H1 (cell line): ENCODE results near the gene UBQLN4. TPM values are rescaled to one million over a fixed set of nuclear protein-coding genes. Genes with fewer than 3 reads are reported as not detected.
A peak's percentile ranks its signal among the peaks of the same experiment; 100 is the strongest.

Experiments
- CTCF ChIA-PET: fragments of 300-600 bp; sonication (Branson Sonifier 250); formaldehyde crosslinking; loops from one replicate; lab custom pipeline; 2021; ENCODE audit not compliant: partially characterized antibody; lab: Charles Lee
- POLR2A ChIA-PET: fragments of 300-600 bp; sonication (Branson Sonifier 250); formaldehyde crosslinking; loops from one replicate; lab custom pipeline; 2021; ENCODE audit warnings: inconsistent platforms; ENCODE audit not compliant: partially characterized antibody; lab: Charles Lee
- DNase-seq, 2 experiments: peaks; one replicate each; pipeline versions ENCODE4 v3.0.0 to v3.0.0-alpha.2; 2010 to 2022; ENCODE audit warnings: low spot score in 2 of 2, low read depth in 1 of 2, mixed read lengths in 1 of 2
- FAIRE-seq: peaks from 2 replicates; lab custom pipeline; 2011; peaks lifted over from hg19 to GRCh38; lab: Jason Lieb, UNC
- H2AFZ ChIP-seq: 2 replicates; pipeline ENCODE4 v1.8.1; 2012; ENCODE audit warnings: low read length, inconsistent platforms
- H2AK5ac ChIP-seq: 2 replicates; pipeline ENCODE4 v1.6.1; 2013; ENCODE audit warnings: low read depth, low read length
- H2BK120ac ChIP-seq: replicated peaks from 2 replicates; pipeline ENCODE3; 2013; ENCODE audit warnings: low read depth, low read length, inconsistent platforms
- H2BK12ac ChIP-seq: 2 replicates; pipeline ENCODE4 v1.6.1; 2013; ENCODE audit warnings: low read depth, low read length
- H2BK15ac ChIP-seq: 2 replicates; pipeline ENCODE4 v1.6.1; 2013; ENCODE audit warnings: low read length
- H2BK20ac ChIP-seq: 2 replicates; pipeline ENCODE4 v1.6.1; 2013; ENCODE audit warnings: low read length
- H2BK5ac ChIP-seq: 2 replicates; pipeline ENCODE4 v1.6.1; 2013; ENCODE audit warnings: low read depth, low read length
- H3K14ac ChIP-seq: 2 replicates; pipeline ENCODE4 v1.6.1; 2013; ENCODE audit warnings: inconsistent platforms; ENCODE audit not compliant: insufficient read length
- H3K18ac ChIP-seq: 2 replicates; pipeline ENCODE4 v1.6.1; 2013; ENCODE audit warnings: low read length; ENCODE audit errors: extremely low read depth
- H3K23ac ChIP-seq: 2 replicates; pipeline ENCODE4 v1.6.1; 2013; ENCODE audit warnings: inconsistent platforms; ENCODE audit not compliant: insufficient read length
- H3K23me2 ChIP-seq: 2 replicates; pipeline ENCODE4 v1.6.1; 2013; ENCODE audit warnings: low read depth, low read length
- H3K27ac ChIP-seq: 2 replicates; pipeline ENCODE4 v1.6.1; 2011; ENCODE audit warnings: low read depth, low read length, inconsistent platforms
- H3K27me3 ChIP-seq, 4 experiments: replicated peaks in 1 of 4; 1 replicate in 1 of 4; 2 replicates in 3 of 4; pipeline versions ENCODE4 v1.6.1 to v1.8.1; 2011 to 2013; ENCODE audit warnings: low read length in 3 of 4, mild to moderate bottlenecking in 3 of 4, inconsistent platforms in 2 of 4, mixed read lengths in 2 of 4, moderate library complexity in 1 of 4; ENCODE audit not compliant: control insufficient read depth in 3 of 4, insufficient read depth in 3 of 4; ENCODE audit errors: extremely low read depth in 1 of 4
- H3K36me3 ChIP-seq, 4 experiments: 2 replicates each; pipeline versions ENCODE4 v1.6.1 to v1.8.1; 2011 to 2013; ENCODE audit warnings: mild to moderate bottlenecking in 4 of 4, low read length in 3 of 4, moderate library complexity in 2 of 4, control low read depth in 1 of 4, inconsistent platforms in 1 of 4; ENCODE audit not compliant: insufficient read depth in 4 of 4, control insufficient read depth in 2 of 4
- H3K4ac ChIP-seq: replicated peaks from 2 replicates; pipeline ENCODE3; 2013; ENCODE audit warnings: low read length, low read depth, mixed read lengths, inconsistent platforms; ENCODE audit not compliant: insufficient read length
- H3K4me1 ChIP-seq, 4 experiments: replicated peaks in 1 of 4; 1 replicate in 1 of 4; 2 replicates in 3 of 4; pipeline versions ENCODE4 v1.6.1 to v1.8.1; 2011 to 2013; ENCODE audit warnings: low read length in 3 of 4, inconsistent platforms in 2 of 4, mixed read lengths in 1 of 4; ENCODE audit not compliant: insufficient read depth in 4 of 4, control insufficient read depth in 3 of 4
- H3K4me2 ChIP-seq, 2 experiments: 2 replicates each; pipeline versions ENCODE4 v1.6.1 to v1.8.1; 2011 to 2013; ENCODE audit warnings: low read depth in 2 of 2, low read length in 2 of 2, control low read depth in 1 of 2, inconsistent platforms in 1 of 2, mild to moderate bottlenecking in 1 of 2; ENCODE audit not compliant: insufficient read depth in 1 of 2
- H3K4me3 ChIP-seq, 4 experiments: fragments of 200-600, 300-600 bp in 1 of 4; sonication (generic), shearing (Covaris generic), sonication (Bioruptor Twin) in 1 of 4; 2 replicates each; pipeline versions ENCODE4 v1.5.1 to v1.8.1; 2011 to 2016; ENCODE audit warnings: low read length in 4 of 4, low read depth in 3 of 4, control low read depth in 2 of 4, inconsistent platforms in 2 of 4, mild to moderate bottlenecking in 2 of 4, mixed read lengths in 1 of 4, moderate library complexity in 1 of 4; ENCODE audit not compliant: insufficient read depth in 2 of 4; ENCODE audit errors: extremely low read depth in 1 of 4
- H3K56ac ChIP-seq: replicated peaks from 2 replicates; pipeline ENCODE3; 2013; ENCODE audit warnings: low read depth, mild to moderate bottlenecking, mixed read lengths, low read length, inconsistent platforms; ENCODE audit not compliant: insufficient read length
- H3K79me1 ChIP-seq: 2 replicates; pipeline ENCODE4 v1.6.1; 2013; ENCODE audit warnings: low read depth, low read length, control low read depth
- H3K79me2 ChIP-seq, 2 experiments: 2 replicates each; pipeline versions ENCODE4 v1.6.1 to v1.8.1; 2012 to 2013; ENCODE audit warnings: low read length in 2 of 2, mild to moderate bottlenecking in 2 of 2, inconsistent platforms in 1 of 2; ENCODE audit not compliant: insufficient read depth in 2 of 2, control insufficient read depth in 1 of 2
- H3K9ac ChIP-seq, 4 experiments: replicated peaks in 1 of 4; 1 replicate in 1 of 4; 2 replicates in 3 of 4; pipeline versions ENCODE4 v1.6.1 to v1.8.1; 2011 to 2013; ENCODE audit warnings: low read depth in 3 of 4, low read length in 3 of 4, control low read depth in 2 of 4, mild to moderate bottlenecking in 2 of 4, moderate library complexity in 2 of 4, inconsistent platforms in 1 of 4; ENCODE audit errors: extremely low read depth in 1 of 4
- H3K9me3 ChIP-seq, 2 experiments: 2 replicates each; pipeline versions ENCODE4 v1.6.1 to v1.8.1; 2012 to 2013; ENCODE audit warnings: mild to moderate bottlenecking in 2 of 2, moderate library complexity in 2 of 2, control low read depth in 1 of 2, inconsistent platforms in 1 of 2, low read depth in 1 of 2, low read length in 1 of 2, mixed read lengths in 1 of 2; ENCODE audit not compliant: insufficient read depth in 2 of 2
- H4K20me1 ChIP-seq, 2 experiments: replicated peaks in 1 of 2; 2 replicates each; pipeline versions ENCODE3 to v1.8.1; 2011 to 2013; ENCODE audit warnings: inconsistent platforms in 2 of 2, low read length in 2 of 2, mild to moderate bottlenecking in 1 of 2; ENCODE audit not compliant: insufficient read depth in 2 of 2, control insufficient read depth in 1 of 2
- H4K5ac ChIP-seq: 2 replicates; pipeline ENCODE4 v1.6.1; 2013; ENCODE audit warnings: low read length, low read depth, mixed read lengths, inconsistent platforms; ENCODE audit not compliant: insufficient read length
- H4K8ac ChIP-seq: 2 replicates; pipeline ENCODE4 v1.8.0; 2013; ENCODE audit warnings: mild to moderate bottlenecking, moderate library complexity, low read length, inconsistent platforms; ENCODE audit not compliant: insufficient read depth; ENCODE audit errors: extremely low read depth
- H4K91ac ChIP-seq: replicated peaks from 2 replicates; pipeline ENCODE3; 2013; ENCODE audit warnings: low read length, mixed read lengths, inconsistent platforms; ENCODE audit not compliant: insufficient read length
- KDM1A ChIP-seq: fragments of 200-600, 300-600 bp; sonication (generic); IDR thresholded peaks from 2 replicates; pipeline ENCODE4 v1.7.1; 2016; ENCODE audit warnings: mild to moderate bottlenecking, low read length, borderline replicate concordance
- RFX5 ChIP-seq: IDR thresholded peaks from 2 replicates; pipeline ENCODE4 v1.6.1; 2011; ENCODE audit warnings: low read depth, low read length, improper control_type of control experiment, borderline replicate concordance
- RXRA ChIP-seq: IDR thresholded peaks from 2 replicates; pipeline ENCODE4 v1.6.1; 2011; ENCODE audit warnings: low read depth, mild to moderate bottlenecking, low read length, moderate library complexity; ENCODE audit not compliant: insufficient read depth
- WGBS, 2 experiments: shearing (Covaris generic) in 1 of 2; methylation state at CpG; one replicate each; pipeline versions ENCODE4 v1.1.6 to v1.1.7; 2013 to 2015; ENCODE audit warnings: low lambda C conversion rate in 2 of 2, mixed read lengths in 2 of 2, inconsistent platforms in 1 of 2, low coverage in 1 of 2, missing lambda C conversion rate in 1 of 2; ENCODE audit not compliant: insufficient replicate concordance in 2 of 2, insufficient coverage in 1 of 2, insufficient read length in 1 of 2; ENCODE audit errors: extremely low coverage in 1 of 2, missing lambda C conversion rate in 1 of 2; 5-methylcytosine and 5-hydroxymethylcytosine counted together
- polyA plus RNA-seq, 7 experiments: library from polyadenylated mRNA; depleted of rRNA in 3 of 7; stranded (reverse) in 5 of 7; unstranded in 2 of 7; fragments of >200 nt in 5 of 7; fragments of 200-250 nt in 2 of 7; gene quantifications; 1 replicate in 5 of 7; 2 replicates in 1 of 7; 4 replicates in 1 of 7; pipeline versions ENCODE4 v1.2.1 to v1.2.3, GENCODE V29; 2011 to 2013; ENCODE audit warnings: missing spikeins in 2 of 7, mixed read lengths in 2 of 7
- total RNA-seq: library from RNA; stranded (reverse); fragmentation: NEBNext Ultra II Directional; extraction: Animal tissue kit (Norgen Biotek cat#: 25700); gene quantifications from 2 replicates; pipeline ENCODE4 v1.2.1, GENCODE V29; 2021

Gene UBQLN4
- total and polyA plus RNA-seq, 2 of the 8 experiments (the other 6 are each of a cell fraction or from before 2014, with no cell fraction given): 37.7 to 52.0 TPM

DNA sequence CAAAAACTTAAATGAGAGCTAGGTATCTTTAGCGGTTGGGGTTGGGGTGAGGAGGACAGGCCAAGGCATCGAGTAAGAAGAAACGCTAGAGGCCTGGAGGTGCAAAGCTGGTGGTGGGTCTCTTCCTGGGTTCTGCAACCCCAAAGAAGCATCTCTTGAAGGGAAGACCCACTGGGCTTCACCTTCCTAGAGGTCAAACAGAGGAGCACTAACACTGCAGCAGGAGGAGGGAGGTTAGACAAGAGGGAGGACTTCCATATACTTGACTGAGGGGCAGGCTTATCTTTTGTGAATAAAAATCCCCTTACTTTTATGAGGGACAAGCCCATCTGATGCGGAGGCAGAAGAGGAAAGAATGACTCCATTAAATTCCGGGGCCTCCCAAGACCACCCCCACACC lies 26.2 kb upstream of the UBQLN4 start:
- no peak overlapping the region; a peak in 1 of 7 replicates for H3K9ac ChIP-seq
- peak overlapping the region; percentile 86 to 98 (median 94) for H3K4me3 ChIP-seq
- no peaks in the 10 kb centered on the region for H3K9me3 ChIP-seq
- H4K91ac ChIP-seq: no peak overlapping the region
- H3K36me3 ChIP-seq: peaks cover 3 to 26% (median 9%) of the 10 kb centered on the region in 4 experiments; a peak in 6 of 8 replicates
- POLR2A ChIA-PET: interaction anchor here (0.6 to 3.4 kb wide), 15 partner anchors 8 to 102 kb away, joined by 3 to 20 read pairs (median 5); partner anchors contain the start of genes ARHGEF2, LAMTOR2, LMNA and RAB25
- H3K23ac ChIP-seq: no peak overlapping the region
- 70% methylated on average over 5 of the region's 5 CpGs; no CpG with 5 or more reads in 1 of the 2 experiments for WGBS, 2 experiments
- no peak for TF ChIP-seq RFX5
- TF ChIP-seq KDM1A: peak; percentile 66; the same call in 1 of the 2 replicates
- no peak for TF ChIP-seq RXRA
- CTCF ChIA-PET: interaction anchor here (0.8 to 2.5 kb wide), 5 partner anchors 11 to 351 kb away, joined by 3 to 17 read pairs (median 7); no protein-coding TSS in a partner anchor
- no peak overlapping the region; the same call in 1 of the 2 replicates for H2AK5ac ChIP-seq
- H2BK15ac ChIP-seq: no peak overlapping the region
- no peaks in the 10 kb centered on the region for H3K27me3 ChIP-seq
- no peak overlapping the region for H3K4ac ChIP-seq
- H3K23me2 ChIP-seq: peaks cover 14% of the 10 kb centered on the region
- peaks cover 19 to 68% of the 10 kb centered on the region in 2 experiments for H3K79me2 ChIP-seq
- H2BK20ac ChIP-seq: no peak overlapping the region
- DNase-seq (no peak), FAIRE-seq (no peak)
- peak overlapping the region; percentile 18 for H2BK120ac ChIP-seq
- H2BK5ac ChIP-seq: no peak overlapping the region
- H4K5ac ChIP-seq: no peak overlapping the region
- no peak overlapping the region for H2AFZ ChIP-seq
- peaks cover 15 to 44% (median 35%) of the 10 kb centered on the region in 4 experiments for H3K4me1 ChIP-seq
- peaks cover 10 to 27% of the 10 kb centered on the region in 2 experiments for H4K20me1 ChIP-seq
- H4K8ac ChIP-seq: no peak overlapping the region
- H2BK12ac ChIP-seq: no peak overlapping the region
- peak overlapping the region; percentile 76 to 79 for H3K4me2 ChIP-seq
- no peak overlapping the region for H3K14ac ChIP-seq
- peak overlapping the region; percentile 4; the same call in 1 of the 2 replicates for H3K18ac ChIP-seq
- no peak overlapping the region for H3K27ac ChIP-seq
- no peak overlapping the region for H3K56ac ChIP-seq
- H3K79me1 ChIP-seq: peaks cover 24% of the 10 kb centered on the region
